ENCODE measurements around the gene DDX20.

DNA sequence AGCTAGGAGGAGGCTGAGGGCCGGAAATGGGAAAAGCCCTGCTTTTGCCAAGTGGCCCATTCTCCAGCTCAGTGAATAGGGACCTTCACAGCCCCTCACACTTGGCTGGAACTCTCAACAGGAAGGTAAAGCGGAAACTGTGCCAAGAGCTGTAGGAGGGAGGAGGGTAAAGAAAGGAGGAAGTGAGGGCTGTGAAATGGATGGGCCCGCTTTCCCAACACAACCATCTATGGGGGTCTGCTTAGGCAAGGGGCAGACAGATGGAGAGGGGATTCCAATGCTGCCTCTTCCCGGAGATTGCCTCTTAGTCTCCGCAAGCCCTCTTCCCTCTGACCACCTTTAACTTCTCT, 21.7 kb upstream of the DDX20 start:
- no peak for TF ChIP-seq POLR2AphosphoS5 (IDR thresholded peaks at IDR 0.05; ENCODE audit: low read depth, low read length)
- TF ChIP-seq SPI1 (IDR thresholded peaks at IDR 0.05; ENCODE audit: low read depth, low read length), result no peak
- TF ChIP-seq POLR2A (IDR thresholded peaks at IDR 0.05; ENCODE audit: low read depth, low read length), result no peak
- TF ChIP-seq TAF1 (IDR thresholded peaks at IDR 0.05; ENCODE audit: low read depth, low read length), result no peak
- TF ChIP-seq PAX5 (IDR thresholded peaks at IDR 0.05; ENCODE audit: insufficient read depth, low read length, severe bottlenecking), result no peak

Data from GM12891 (cell line).